ENCODE measurements around the gene FGF21.

DNA sequence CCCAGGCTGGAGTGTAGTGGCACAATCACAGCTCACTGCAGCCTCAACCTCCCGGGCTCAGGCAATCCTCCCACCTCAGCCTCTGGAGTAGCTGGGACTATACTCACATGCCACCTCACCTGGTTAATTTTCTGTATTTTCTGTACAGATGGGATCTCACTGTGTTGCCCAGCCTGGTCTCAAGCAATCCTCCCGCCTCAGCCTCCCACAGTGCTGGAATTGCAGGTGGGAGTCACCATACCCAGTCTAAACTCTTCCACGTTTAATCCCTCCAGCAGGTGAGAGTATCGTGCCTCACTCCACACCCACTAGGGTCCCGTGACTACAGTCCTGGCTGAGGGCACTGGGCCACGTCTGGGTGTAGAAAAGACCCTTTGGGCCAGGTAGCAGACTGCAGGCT, 39.0 kb downstream of the FGF21 start:
- TF ChIP-seq POLR2A (IDR thresholded peaks at IDR 0.05; ENCODE audit: low read length) (no peak), GATA1 (IDR thresholded peaks at IDR 0.05; ENCODE audit: low read depth, low read length) (no peak)

Measured in erythroblast (primary cell).